Mesothelial cell of epicardium (in vitro differentiated cells): Measurements from ENCODE around the gene MTHFD2L. TPM values are rescaled to one million over a fixed set of nuclear protein-coding genes. Genes with fewer than 3 reads are reported as not detected.
"Not testable (repeated sequence)": the region's sequence is repeated elsewhere in the genome, so short reads cannot be mapped to it uniquely, and the experiment has no call there.

Source experiments
- DNase-seq, 2 experiments: peaks; one replicate each; pipeline ENCODE4 v3.0.0; 2021; ENCODE audit warnings: low spot score in 2 of 2; ENCODE audit not compliant: unreplicated experiment in 2 of 2
- H3K27ac Mint-ChIP-seq: 2 replicates; pipeline ENCODE4 v1.8.0; 2021; ENCODE audit warnings: mixed read lengths
- H3K27me3 Mint-ChIP-seq: 2 replicates; pipeline ENCODE4 v1.8.0; 2021; ENCODE audit warnings: low read depth, mixed read lengths
- H3K36me3 Mint-ChIP-seq: 2 replicates; pipeline ENCODE4 v1.8.0; 2021; ENCODE audit warnings: mixed read lengths
- H3K4me1 Mint-ChIP-seq: 2 replicates; pipeline ENCODE4 v1.8.0; 2021; ENCODE audit warnings: mixed read lengths
- H3K4me3 Mint-ChIP-seq: 2 replicates; pipeline ENCODE4 v1.8.0; 2021; ENCODE audit warnings: mild to moderate bottlenecking, moderate library complexity, mixed read lengths
- H3K9me3 Mint-ChIP-seq: 2 replicates; pipeline ENCODE4 v1.8.0; 2021; ENCODE audit warnings: mixed read lengths
- total RNA-seq: library from RNA; stranded (reverse); gene quantifications from 3 replicates; pipeline ENCODE4 v1.2.1, GENCODE V29; 2021
- TF ChIP-seq, protein P1 (sequence below): fragments of 200-600 bp; sonication (generic); IDR thresholded peaks from one replicate; pipeline ENCODE4 v1.5.0; 2021; ENCODE audit warnings: antibody characterized with exemption; ENCODE audit not compliant: unreplicated experiment

MTHFD2L gene
- total RNA-seq, 1 donor from 2014 or later: 19.2 TPM

DNA sequence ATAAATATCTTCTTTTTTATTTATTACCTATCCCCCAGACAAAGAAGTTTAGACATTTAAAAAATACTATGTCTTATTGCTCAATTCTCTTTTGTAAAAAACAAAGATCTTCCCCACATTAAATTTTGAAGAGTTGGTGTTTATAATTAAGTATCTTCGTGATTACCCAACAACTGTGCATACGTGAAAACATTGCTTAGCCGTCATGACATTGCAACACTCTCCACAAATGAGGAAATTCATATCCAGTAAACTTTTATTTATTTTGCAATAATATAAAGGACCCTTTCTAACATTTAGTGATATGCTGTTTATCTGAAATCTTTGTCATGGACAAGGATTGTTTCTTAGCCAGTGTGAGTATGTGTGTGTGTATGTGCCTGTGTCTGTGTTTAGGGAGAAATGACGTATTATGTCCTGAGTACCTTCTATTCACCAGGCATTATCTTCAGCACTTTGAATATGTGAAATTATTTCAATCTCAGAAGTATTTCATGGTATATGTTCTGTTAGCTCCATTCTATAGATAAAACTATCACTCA is 180.9 kb downstream of the MTHFD2L start:
- Mint-ChIP-seq H3K27me3 (no peaks in the 10 kb centered on the region), H3K27ac (no peak overlapping the region), H3K4me1 (no peaks in the 10 kb centered on the region), H3K4me3 (no peak overlapping the region), H3K9me3 (peaks cover 23% of the 10 kb centered on the region), H3K36me3 (peaks cover 2% of the 10 kb centered on the region)
- DNase-seq: no peak
- TF ChIP-seq, protein P1, sequence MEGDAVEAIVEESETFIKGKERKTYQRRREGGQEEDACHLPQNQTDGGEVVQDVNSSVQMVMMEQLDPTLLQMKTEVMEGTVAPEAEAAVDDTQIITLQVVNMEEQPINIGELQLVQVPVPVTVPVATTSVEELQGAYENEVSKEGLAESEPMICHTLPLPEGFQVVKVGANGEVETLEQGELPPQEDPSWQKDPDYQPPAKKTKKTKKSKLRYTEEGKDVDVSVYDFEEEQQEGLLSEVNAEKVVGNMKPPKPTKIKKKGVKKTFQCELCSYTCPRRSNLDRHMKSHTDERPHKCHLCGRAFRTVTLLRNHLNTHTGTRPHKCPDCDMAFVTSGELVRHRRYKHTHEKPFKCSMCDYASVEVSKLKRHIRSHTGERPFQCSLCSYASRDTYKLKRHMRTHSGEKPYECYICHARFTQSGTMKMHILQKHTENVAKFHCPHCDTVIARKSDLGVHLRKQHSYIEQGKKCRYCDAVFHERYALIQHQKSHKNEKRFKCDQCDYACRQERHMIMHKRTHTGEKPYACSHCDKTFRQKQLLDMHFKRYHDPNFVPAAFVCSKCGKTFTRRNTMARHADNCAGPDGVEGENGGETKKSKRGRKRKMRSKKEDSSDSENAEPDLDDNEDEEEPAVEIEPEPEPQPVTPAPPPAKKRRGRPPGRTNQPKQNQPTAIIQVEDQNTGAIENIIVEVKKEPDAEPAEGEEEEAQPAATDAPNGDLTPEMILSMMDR: no peak

DNA sequence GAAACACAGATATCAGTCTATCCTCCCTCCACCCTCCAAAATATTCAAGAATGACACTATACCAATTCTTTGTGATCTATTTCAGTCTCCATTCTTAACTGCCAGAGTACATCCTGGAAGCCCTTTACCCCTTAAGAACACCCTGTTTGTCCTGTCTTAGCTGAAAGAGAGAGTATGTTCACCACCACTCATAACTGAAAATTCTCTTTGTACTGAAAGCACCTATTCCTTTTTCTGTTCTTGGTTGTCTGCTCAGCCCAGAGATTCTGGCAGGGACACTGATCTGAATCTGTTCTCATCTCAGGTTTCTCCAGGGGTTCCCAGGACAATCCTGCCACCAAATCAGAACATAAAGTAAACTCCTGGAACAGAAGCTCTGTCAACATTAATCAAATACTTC is 181.6 kb downstream of the MTHFD2L start:
- Mint-ChIP-seq H3K27me3 (no peaks in the 10 kb centered on the region), H3K36me3 (peaks cover 3% of the 10 kb centered on the region), H3K9me3 (peaks cover 26% of the 10 kb centered on the region), H3K4me1 (no peaks in the 10 kb centered on the region), H3K27ac (no peak overlapping the region), H3K4me3 (no peak overlapping the region)
- TF ChIP-seq, protein P1: no peak
- no peak for DNase-seq

DNA sequence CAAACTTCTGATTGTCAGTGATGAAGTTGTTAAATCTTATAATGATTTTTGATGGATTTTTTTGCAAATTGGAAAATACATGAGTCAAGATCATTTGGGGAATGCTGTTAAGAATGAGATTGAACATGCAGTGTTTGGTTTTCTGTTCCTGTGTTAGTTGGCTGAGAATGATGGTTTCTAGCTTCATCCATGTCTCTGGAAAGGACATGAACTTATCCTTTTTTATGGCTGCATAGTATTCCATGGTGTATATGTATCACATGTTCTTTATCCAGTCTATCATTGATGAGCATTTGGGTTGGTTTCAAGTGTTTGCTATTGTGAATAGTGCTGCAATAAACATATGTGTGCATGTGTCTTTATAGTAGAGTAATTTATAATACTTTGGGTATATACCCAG is 182.5 kb downstream of the MTHFD2L start:
- not testable (repeated sequence) for DNase-seq, H3K36me3 Mint-ChIP-seq, H3K27ac Mint-ChIP-seq, H3K27me3 Mint-ChIP-seq, H3K4me3 Mint-ChIP-seq, H3K4me1 Mint-ChIP-seq
- peaks cover 34% of the 10 kb centered on the region for H3K9me3 Mint-ChIP-seq

DNA sequence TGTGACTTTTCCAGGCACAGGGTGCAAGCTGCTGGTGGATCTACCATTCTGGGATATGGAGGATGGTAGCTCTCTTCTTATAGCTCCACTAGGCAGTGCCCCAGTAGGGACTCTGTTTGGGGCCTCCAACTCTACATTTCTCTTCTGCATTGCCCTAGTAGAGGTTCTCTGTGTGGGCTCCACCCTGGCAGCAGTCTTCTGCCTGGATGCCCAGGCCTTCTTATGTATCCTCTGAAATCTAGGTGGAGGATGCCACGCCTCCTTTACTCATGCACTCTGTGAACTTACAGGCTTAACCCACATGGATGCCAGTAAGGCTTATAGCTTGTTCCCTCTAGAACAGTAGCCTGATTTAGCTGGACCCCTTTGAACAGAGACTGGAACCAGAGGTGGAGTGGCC is 186.1 kb downstream of the MTHFD2L start:
- Mint-ChIP-seq H3K4me3 (no peak overlapping the region), H3K4me1 (no peaks in the 10 kb centered on the region), H3K27me3 (peaks cover 8% of the 10 kb centered on the region), H3K27ac (no peak overlapping the region), H3K36me3 (peaks cover 8% of the 10 kb centered on the region), H3K9me3 (peaks cover 53% of the 10 kb centered on the region)
- TF ChIP-seq, protein P1: no peak
- no peak for DNase-seq

Other genes with a start within 250 kb of the MTHFD2L start
- not detected in 3 replicates for gene PF4, start 176.1 kb upstream of the MTHFD2L start, total RNA-seq
- not detected in 3 replicates for gene PPBP, start 169.9 kb upstream of the MTHFD2L start, total RNA-seq
- gene CXCL5, start 159.4 kb upstream of the MTHFD2L start, total RNA-seq: 0.22 to 0.45 TPM (median 0.38 TPM) in 3 replicates
- gene CXCL3, start 119.4 kb upstream of the MTHFD2L start, total RNA-seq: 2.1 to 2.8 TPM (median 2.3 TPM) in 3 replicates
- 8.7 to 12.7 TPM (median 9.8 TPM) in 3 replicates for gene CXCL2, start 58.9 kb upstream of the MTHFD2L start, total RNA-seq
- gene EPGN, start 150.4 kb downstream of the MTHFD2L start, total RNA-seq: 7.8 to 8.3 TPM (median 8.0 TPM) in 3 replicates
- gene EREG, start 207.0 kb downstream of the MTHFD2L start, total RNA-seq: 0.04 to 0.22 TPM in 2 of 3 replicates, not detected in the other